ENCODE results near the gene FANCB. TPM values are rescaled to one million over a fixed set of nuclear protein-coding genes. Genes with fewer than 3 reads are reported as not detected.

The FANCB gene
- total and polyA plus RNA-seq, 2 donors (not counting 1 experiment from before 2014, with no cell fraction given), result 3.1 to 3.9 TPM

GRCh38 chrX:14886252-14886651 is 13.4 kb upstream of the FANCB start:
- no peak overlapping the region for H3K9ac ChIP-seq (ENCODE audit: low read length)
- H3K27me3 Mint-ChIP-seq, result no peaks in the 10 kb centered on the region
- no peak for DNase-seq
- H3K27me3 ChIP-seq (replicated peaks in 1 of 4; ENCODE audit: control extremely low read depth in 1 of 4, control insufficient read depth in 3 of 4, insufficient read depth in 4 of 4, low read length in 3 of 4), result no peaks in the 10 kb centered on the region
- ATAC-seq (ENCODE audit: low read depth), result no peak
- no peaks in the 10 kb centered on the region for H4K20me1 ChIP-seq (ENCODE audit: control insufficient read depth, insufficient read depth, low read length, poor library complexity, severe bottlenecking)
- H3K4me1 Mint-ChIP-seq, result peaks cover 2% of the 10 kb centered on the region
- no peak overlapping the region for H3K4me3 Mint-ChIP-seq
- no peaks in the 10 kb centered on the region for H3K36me3 ChIP-seq (replicated peaks in 1 of 2; ENCODE audit: control extremely low read depth in 1 of 2, control insufficient read depth in 1 of 2, extremely low read depth in 1 of 2, insufficient read depth in 2 of 2, low read length in 1 of 2)
- no CpG with 5 or more reads among the region's 3 CpGs for WGBS (ENCODE audit: insufficient coverage)
- ChIA-PET POLR2A (no interaction called here), CTCF (no interaction called here)
- intact Hi-C loops (cut with micrococcal nuclease), result no loop called here
- H3K27ac Mint-ChIP-seq, result no peak overlapping the region
- no peak overlapping the region for H3K4me2 ChIP-seq (replicated peaks; ENCODE audit: low read depth, low read length, poor library complexity, severe bottlenecking)
- TF ChIP-seq CTCF (IDR thresholded peaks at IDR 0.05) (no peak), EZH2 (IDR thresholded peaks at IDR 0.05; ENCODE audit: borderline replicate concordance, insufficient read depth, low read depth, low read length, poor library complexity, severe bottlenecking) (no peak)
- H3K4me1 ChIP-seq (ENCODE audit: control insufficient read depth in 2 of 2, insufficient read depth in 2 of 2, low read length in 2 of 2), result no peaks in the 10 kb centered on the region
- H3K9me3 ChIP-seq (ENCODE audit: control extremely low read depth in 1 of 3, control insufficient read depth in 2 of 3, insufficient read depth in 1 of 3, low read length in 2 of 3), result no peaks in the 10 kb centered on the region
- no peaks in the 10 kb centered on the region for H3K9me3 Mint-ChIP-seq (ENCODE audit: insufficient read depth)
- H3K79me2 ChIP-seq (ENCODE audit: control insufficient read depth, insufficient read depth, low read length), result no peaks in the 10 kb centered on the region
- no peak overlapping the region for H2AFZ ChIP-seq (ENCODE audit: insufficient read depth, low read depth, low read length, poor library complexity, severe bottlenecking)
- no peak overlapping the region for H3K4me3 ChIP-seq (ENCODE audit: control extremely low read depth in 1 of 5, extremely low read depth in 1 of 5, insufficient read depth in 1 of 5, low read depth in 2 of 5, low read length in 4 of 5)
- H3K27ac ChIP-seq (ENCODE audit: low read length in 2 of 2), result no peak overlapping the region

- no peaks in the 10 kb centered on the region for H3K9me3 ChIP-seq (ENCODE audit: control extremely low read depth in 1 of 3, control insufficient read depth in 2 of 3, insufficient read depth in 1 of 3, low read length in 2 of 3)
- ChIA-PET CTCF (no interaction called here), POLR2A (no interaction called here)
- Mint-ChIP-seq H3K27ac (no peak overlapping the region), H3K4me1 (peaks cover 2% of the 10 kb centered on the region), H3K9me3 (ENCODE audit: insufficient read depth) (no peaks in the 10 kb centered on the region), H3K27me3 (no peaks in the 10 kb centered on the region), H3K4me3 (no peak overlapping the region)
- no peak overlapping the region for H3K27ac ChIP-seq (ENCODE audit: low read length in 2 of 2)
- intact Hi-C loops (cut with micrococcal nuclease), result no loop called here
- no peaks in the 10 kb centered on the region for H4K20me1 ChIP-seq (ENCODE audit: control insufficient read depth, insufficient read depth, low read length, poor library complexity, severe bottlenecking)
- no peak overlapping the region for H3K9ac ChIP-seq (ENCODE audit: low read length)
- H3K27me3 ChIP-seq (replicated peaks in 1 of 4; ENCODE audit: control extremely low read depth in 1 of 4, control insufficient read depth in 3 of 4, insufficient read depth in 4 of 4, low read length in 3 of 4), result no peaks in the 10 kb centered on the region
- H3K36me3 ChIP-seq (replicated peaks in 1 of 2; ENCODE audit: control extremely low read depth in 1 of 2, control insufficient read depth in 1 of 2, extremely low read depth in 1 of 2, insufficient read depth in 2 of 2, low read length in 1 of 2), result no peaks in the 10 kb centered on the region
- WGBS (ENCODE audit: insufficient coverage), result no CpG with 5 or more reads among the region's 1 CpG
- no peak overlapping the region for H2AFZ ChIP-seq (ENCODE audit: insufficient read depth, low read depth, low read length, poor library complexity, severe bottlenecking)
- peaks cover 3% of the 10 kb centered on the region for H3K79me2 ChIP-seq (ENCODE audit: control insufficient read depth, insufficient read depth, low read length)
- no peak overlapping the region for H3K4me2 ChIP-seq (replicated peaks; ENCODE audit: low read depth, low read length, poor library complexity, severe bottlenecking)
- no peaks in the 10 kb centered on the region for H3K4me1 ChIP-seq (ENCODE audit: control insufficient read depth in 2 of 2, insufficient read depth in 2 of 2, low read length in 2 of 2)
- no peak for DNase-seq
- no peak for TF ChIP-seq EZH2 (IDR thresholded peaks at IDR 0.05; ENCODE audit: borderline replicate concordance, insufficient read depth, low read depth, low read length, poor library complexity, severe bottlenecking)
- no peak for ATAC-seq (ENCODE audit: low read depth)
- no peak overlapping the region for H3K4me3 ChIP-seq (ENCODE audit: control extremely low read depth in 1 of 5, extremely low read depth in 1 of 5, insufficient read depth in 1 of 5, low read depth in 2 of 5, low read length in 4 of 5)
These were observed 11.8 kb upstream of the FANCB start for GRCh38 chrX:14884714-14885113.
